Thyroid gland (tissue), 4 donors: Measurements from ENCODE around the gene ZBTB37. TPM values are rescaled to one million over a fixed set of nuclear protein-coding genes. Genes with fewer than 3 reads are reported as not detected.

Experiments
- DNase-seq, 2 donors: peaks; one replicate each; pipeline ENCODE4 v3.0.0-alpha.2; 2019
- H3K27ac ChIP-seq, 3 donors: fragments of 200-600 bp; sonication (generic); 1 replicate in 2 of 3; 2 replicates in 1 of 3; pipeline ENCODE4 v1.5.1; 2016 to 2019; ENCODE audit warnings: mild to moderate bottlenecking in 1 of 3, moderate library complexity in 1 of 3
- H3K27me3 ChIP-seq: fragments of 200-600 bp; sonication (generic); one replicate; pipeline ENCODE4 v1.5.1; 2019
- H3K36me3 ChIP-seq, 2 donors: fragments of 200-600 bp; sonication (generic); one replicate each; pipeline ENCODE4 v1.5.1; 2016 to 2019
- H3K4me1 ChIP-seq, 2 donors: fragments of 200-600 bp; sonication (generic); one replicate each; pipeline ENCODE4 v1.5.1; 2017 to 2019
- H3K4me3 ChIP-seq, 3 donors: fragments of 200-600 bp; sonication (generic); replicated peaks in 1 of 3; 1 replicate in 2 of 3; 2 replicates in 1 of 3; pipeline ENCODE4 v1.5.1; 2016; ENCODE audit warnings: mild to moderate bottlenecking in 1 of 3
- H3K9me3 ChIP-seq: fragments of 200-600 bp; sonication (generic); one replicate; pipeline ENCODE4 v1.5.1; 2017
- CTCF ChIP-seq, 6 experiments: fragments of 200-600 bp in 3 of 6; fragments of 450-650 bp in 3 of 6; sonication (generic) in 3 of 6; IDR thresholded peaks; one replicate each; pipeline ENCODE4 v1.5.1; 2016 to 2019; ENCODE audit warnings: antibody characterized with exemption in 6 of 6, mild to moderate bottlenecking in 2 of 6, inconsistent platforms in 1 of 6, moderate library complexity in 1 of 6
- POLR2A ChIP-seq, 2 donors: fragments of 450-650 bp; IDR thresholded peaks; one replicate each; pipeline ENCODE4 v1.6.1; 2017; ENCODE audit warnings: antibody characterized with exemption in 2 of 2, mild to moderate bottlenecking in 2 of 2, moderate library complexity in 1 of 2
- WGBS, 2 donors: methylation state at CpG; one replicate each; pipeline ENCODE4 v1.1.5; 2017; 5-methylcytosine and 5-hydroxymethylcytosine counted together
- intact Hi-C: fragments of 100-400 bp; cut with DNase I; formaldehyde crosslinking; loops from one replicate; pipeline ENCODE4 v1.15.1; 2023
- small RNA-seq: library from RNA; depleted of rRNA; stranded (forward); fragments of <200 nt; gene quantifications from one replicate; pipeline ENCODE3, GENCODE V24; 2016
- total RNA-seq, 4 donors: library from RNA; depleted of rRNA; stranded (reverse); fragments of >200 nt; gene quantifications; one replicate each; pipeline ENCODE4 v1.2.3, GENCODE V29; 2016

ZBTB37 gene
- total RNA-seq, 4 donors from 2014 or later: 14.6 to 24.4 (median 17.3) TPM

- no peaks in the 10 kb centered on the region for H3K27me3 ChIP-seq
- H3K27ac ChIP-seq: no peak overlapping the region
- H3K9me3 ChIP-seq: no peaks in the 10 kb centered on the region
- peaks cover 16% of the 10 kb centered on the region in 2 donors for H3K36me3 ChIP-seq
- intact Hi-C loops: no loop called here
- no peaks in the 10 kb centered on the region for H3K4me1 ChIP-seq
- DNase-seq: no peak
- TF ChIP-seq CTCF (IDR thresholded peaks at IDR 0.05) (no peak), POLR2A (IDR thresholded peaks at IDR 0.05) (no peak)
- no peak overlapping the region for H3K4me3 ChIP-seq
- WGBS, 2 donors: 95 to 97% methylated on average over 1 of the region's 1 CpG
These were observed 66.3 kb downstream of the ZBTB37 start for GRCh38 chr1:173934440-173934839.

- Histone ChIP-seq H3K27ac (no peak overlapping the region), H3K4me3 (no peak overlapping the region), H3K9me3 (no peaks in the 10 kb centered on the region), H3K36me3 (peaks cover 34 to 36% of the 10 kb centered on the region in 2 donors), H3K4me1 (no peaks in the 10 kb centered on the region), H3K27me3 (no peaks in the 10 kb centered on the region)
- DNase-seq: no peak
- WGBS, 2 donors: 77 to 86% methylated on average over 2 of the region's 2 CpGs
- intact Hi-C loops: no loop called here
- TF ChIP-seq CTCF (IDR thresholded peaks at IDR 0.05) (no peak), POLR2A (IDR thresholded peaks at IDR 0.05) (no peak)
These were observed 68.9 kb downstream of the ZBTB37 start for GRCh38 chr1:173937062-173937461.

GRCh38 chr1:173946380-173946921 is 78.3 kb downstream of the ZBTB37 start:
- WGBS, 2 donors: 87 to 94% methylated on average over 4 of the region's 4 CpGs
- DNase-seq: no peak
- intact Hi-C loops: no loop called here
- Histone ChIP-seq H3K4me3 (no peak overlapping the region), H3K36me3 (peaks cover 48 to 57% of the 10 kb centered on the region in 2 donors), H3K27ac (no peak overlapping the region), H3K4me1 (no peaks in the 10 kb centered on the region), H3K9me3 (no peaks in the 10 kb centered on the region), H3K27me3 (no peaks in the 10 kb centered on the region)
- no peak for TF ChIP-seq POLR2A (IDR thresholded peaks at IDR 0.05)
- TF ChIP-seq CTCF (IDR thresholded peaks at IDR 0.05): no peak

- no peak overlapping the region for H3K27ac ChIP-seq
- H3K9me3 ChIP-seq: no peaks in the 10 kb centered on the region
- H3K4me1 ChIP-seq: no peaks in the 10 kb centered on the region
- TF ChIP-seq CTCF (IDR thresholded peaks at IDR 0.05): no peak
- no peak for TF ChIP-seq POLR2A (IDR thresholded peaks at IDR 0.05)
- intact Hi-C loops: no loop called here
- no peak overlapping the region for H3K4me3 ChIP-seq
- H3K27me3 ChIP-seq: no peaks in the 10 kb centered on the region
- no peak for DNase-seq
- peaks cover 43 to 54% of the 10 kb centered on the region in 2 donors for H3K36me3 ChIP-seq
- 97 to 98% methylated on average over 4 of the region's 4 CpGs for WGBS, 2 donors
These were observed 80.4 kb downstream of the ZBTB37 start for GRCh38 chr1:173948594-173948993.

Small RNAs within 50 kb of the gene (small RNA-seq; reads per million reads assigned to genes)
- gene RNA5SP67: not detected

Other genes starting within 250 kb of the ZBTB37 start
- gene TEX50, start 233.0 kb upstream of the ZBTB37 start, total RNA-seq: not detected
- 1 to 10 TPM in 2 of 4 donors, under 1 TPM in 2; 0.27 to 2.3 (median 0.94) TPM for gene ANKRD45, start 198.5 kb upstream of the ZBTB37 start, total RNA-seq
- gene KLHL20, start 153.4 kb upstream of the ZBTB37 start, total RNA-seq: 10 to 100 TPM; 23.2 to 36.4 (median 28.1) TPM
- gene DARS2, start 43.7 kb upstream of the ZBTB37 start, total RNA-seq: 10 to 100 TPM; 14.9 to 26.9 (median 20.7) TPM
- gene CENPL, start 43.5 kb upstream of the ZBTB37 start, total RNA-seq: 1 to 10 TPM; 4.4 to 8.1 (median 5.3) TPM
- 100 to 1,000 TPM; 162 to 625 (median 223) TPM for gene GAS5, start 391 bp upstream of the ZBTB37 start, total RNA-seq
- gene SERPINC1, start 48.9 kb downstream of the ZBTB37 start, total RNA-seq: not detected
- 10 to 100 TPM; 30.4 to 55.1 (median 41.4) TPM for gene RC3H1, start 154.0 kb downstream of the ZBTB37 start, total RNA-seq